ENCODE results near the gene KCNN2. TPM values are rescaled to one million over a fixed set of nuclear protein-coding genes. Genes with fewer than 3 reads are reported as not detected.

The KCNN2 gene
- total RNA-seq, 2 donors from 2014 or later, result not detected

DNA sequence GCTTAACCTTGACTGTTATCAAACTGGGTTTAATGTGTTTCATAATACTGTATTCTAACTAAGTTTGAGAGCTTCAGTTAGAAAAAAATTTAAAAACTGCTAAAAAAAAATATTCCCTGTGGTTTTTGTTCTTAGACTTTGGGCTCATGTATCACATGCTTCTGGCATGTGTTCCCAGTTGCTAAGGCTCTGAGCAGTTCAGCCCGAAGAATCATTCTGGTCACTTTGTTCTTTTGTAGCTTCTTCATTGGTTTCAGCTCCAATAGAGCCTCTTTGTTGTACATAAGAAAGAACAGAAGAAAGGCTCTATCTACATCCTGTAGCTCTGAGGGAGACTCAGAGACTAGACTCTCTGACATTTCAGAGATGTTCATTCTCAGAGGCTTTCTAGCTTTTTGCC is 25.6 kb downstream of the KCNN2 start:
- Histone ChIP-seq H3K36me3 (no peaks in the 10 kb centered on the region), H3K9me3 (no peaks in the 10 kb centered on the region), H3K27ac (no peak overlapping the region), H3K27me3 (replicated peaks; ENCODE audit: insufficient read depth) (no peaks in the 10 kb centered on the region), H3K4me1 (ENCODE audit: control insufficient read depth in 1 of 2, low read depth in 2 of 2) (no peaks in the 10 kb centered on the region), H3K4me3 (no peak overlapping the region)
- TF ChIP-seq, protein P1, sequence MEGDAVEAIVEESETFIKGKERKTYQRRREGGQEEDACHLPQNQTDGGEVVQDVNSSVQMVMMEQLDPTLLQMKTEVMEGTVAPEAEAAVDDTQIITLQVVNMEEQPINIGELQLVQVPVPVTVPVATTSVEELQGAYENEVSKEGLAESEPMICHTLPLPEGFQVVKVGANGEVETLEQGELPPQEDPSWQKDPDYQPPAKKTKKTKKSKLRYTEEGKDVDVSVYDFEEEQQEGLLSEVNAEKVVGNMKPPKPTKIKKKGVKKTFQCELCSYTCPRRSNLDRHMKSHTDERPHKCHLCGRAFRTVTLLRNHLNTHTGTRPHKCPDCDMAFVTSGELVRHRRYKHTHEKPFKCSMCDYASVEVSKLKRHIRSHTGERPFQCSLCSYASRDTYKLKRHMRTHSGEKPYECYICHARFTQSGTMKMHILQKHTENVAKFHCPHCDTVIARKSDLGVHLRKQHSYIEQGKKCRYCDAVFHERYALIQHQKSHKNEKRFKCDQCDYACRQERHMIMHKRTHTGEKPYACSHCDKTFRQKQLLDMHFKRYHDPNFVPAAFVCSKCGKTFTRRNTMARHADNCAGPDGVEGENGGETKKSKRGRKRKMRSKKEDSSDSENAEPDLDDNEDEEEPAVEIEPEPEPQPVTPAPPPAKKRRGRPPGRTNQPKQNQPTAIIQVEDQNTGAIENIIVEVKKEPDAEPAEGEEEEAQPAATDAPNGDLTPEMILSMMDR (IDR thresholded peaks at IDR 0.05), result no peak
- ATAC-seq (ENCODE audit: insufficient number of reproducible peaks, low FRiP score, low read depth) (no peak), DNase-seq (ENCODE audit: low spot score) (no peak)

DNA sequence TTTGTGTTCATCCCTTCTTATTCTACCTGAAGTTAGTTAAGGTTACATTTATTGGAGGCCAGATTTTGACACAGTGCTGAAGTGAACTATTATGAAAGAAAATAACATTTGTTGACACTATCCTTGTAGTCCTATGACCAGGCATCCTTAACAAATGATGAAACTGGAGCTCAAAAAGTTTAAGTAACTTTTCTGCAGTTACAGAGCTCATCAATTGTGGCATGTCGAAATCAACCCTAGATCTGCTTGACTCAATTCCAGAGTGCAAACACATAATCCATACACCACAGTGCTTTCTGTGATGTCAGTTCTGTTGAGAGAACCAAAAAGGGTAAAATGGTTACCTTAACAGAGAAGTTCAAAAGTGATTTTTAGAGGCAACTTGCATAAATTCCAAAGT is 28.6 kb downstream of the KCNN2 start:
- Histone ChIP-seq H3K9me3 (no peaks in the 10 kb centered on the region), H3K4me3 (no peak overlapping the region), H3K36me3 (no peaks in the 10 kb centered on the region), H3K27me3 (replicated peaks; ENCODE audit: insufficient read depth) (no peaks in the 10 kb centered on the region), H3K27ac (no peak overlapping the region), H3K4me1 (ENCODE audit: control insufficient read depth in 1 of 2, low read depth in 2 of 2) (no peaks in the 10 kb centered on the region)
- no peak for ATAC-seq (ENCODE audit: insufficient number of reproducible peaks, low FRiP score, low read depth)
- no peak for DNase-seq (ENCODE audit: low spot score)
- TF ChIP-seq, protein P1 (IDR thresholded peaks at IDR 0.05), result no peak

DNA sequence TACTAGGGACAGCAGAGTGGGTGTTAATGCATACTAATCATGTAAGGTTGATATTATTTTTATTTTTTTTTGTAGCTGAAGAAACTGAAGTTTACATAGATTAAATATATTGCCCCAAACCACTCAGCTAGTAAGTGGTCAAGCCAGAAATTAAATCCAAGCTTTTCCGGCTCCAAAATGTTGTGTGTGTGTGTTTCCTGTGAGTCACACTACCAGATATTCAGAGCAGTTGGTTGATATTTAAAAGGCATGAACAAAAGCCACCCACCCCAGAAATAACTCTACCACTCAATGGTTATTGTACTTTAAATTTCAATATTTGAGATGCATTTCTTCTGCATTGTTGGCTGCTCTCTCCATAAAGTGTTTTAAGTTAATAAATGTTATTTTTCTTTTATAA is 29.5 kb downstream of the KCNN2 start:
- no peak overlapping the region for H3K4me3 ChIP-seq
- DNase-seq (ENCODE audit: low spot score) (no peak), ATAC-seq (ENCODE audit: insufficient number of reproducible peaks, low FRiP score, low read depth) (no peak)
- H3K36me3 ChIP-seq, result no peaks in the 10 kb centered on the region
- no peak overlapping the region for H3K27ac ChIP-seq
- H3K9me3 ChIP-seq, result no peaks in the 10 kb centered on the region
- TF ChIP-seq, protein P1 (IDR thresholded peaks at IDR 0.05), result no peak
- H3K4me1 ChIP-seq (ENCODE audit: control insufficient read depth in 1 of 2, low read depth in 2 of 2), result no peaks in the 10 kb centered on the region
- no peaks in the 10 kb centered on the region for H3K27me3 ChIP-seq (replicated peaks; ENCODE audit: insufficient read depth)

DNA sequence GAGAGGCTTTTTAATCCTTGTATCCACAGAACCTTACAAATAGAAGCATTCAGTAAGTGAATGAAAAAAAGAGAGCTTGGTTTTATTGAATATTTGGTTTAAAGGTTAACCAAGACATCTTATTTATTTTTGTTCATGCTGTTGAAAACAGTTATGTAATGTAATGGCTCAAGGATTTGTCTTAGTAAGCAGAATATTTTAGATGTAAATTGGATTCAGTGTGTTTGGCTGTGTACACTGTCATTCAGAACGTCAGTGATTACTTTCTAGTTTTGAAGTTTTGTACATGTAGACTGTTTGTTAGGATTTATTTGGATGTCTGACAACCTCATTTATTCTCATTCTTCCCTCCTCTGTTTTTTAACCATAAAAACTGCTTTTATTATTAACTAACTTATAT is 31.3 kb downstream of the KCNN2 start:
- no peak overlapping the region for H3K4me3 ChIP-seq
- no peaks in the 10 kb centered on the region for H3K27me3 ChIP-seq (replicated peaks; ENCODE audit: insufficient read depth)
- no peaks in the 10 kb centered on the region for H3K4me1 ChIP-seq (ENCODE audit: control insufficient read depth in 1 of 2, low read depth in 2 of 2)
- ATAC-seq (ENCODE audit: insufficient number of reproducible peaks, low FRiP score, low read depth) (no peak), DNase-seq (ENCODE audit: low spot score) (no peak)
- TF ChIP-seq, protein P1 (IDR thresholded peaks at IDR 0.05), result no peak
- H3K9me3 ChIP-seq, result no peaks in the 10 kb centered on the region
- no peak overlapping the region for H3K27ac ChIP-seq
- H3K36me3 ChIP-seq, result no peaks in the 10 kb centered on the region

DNA sequence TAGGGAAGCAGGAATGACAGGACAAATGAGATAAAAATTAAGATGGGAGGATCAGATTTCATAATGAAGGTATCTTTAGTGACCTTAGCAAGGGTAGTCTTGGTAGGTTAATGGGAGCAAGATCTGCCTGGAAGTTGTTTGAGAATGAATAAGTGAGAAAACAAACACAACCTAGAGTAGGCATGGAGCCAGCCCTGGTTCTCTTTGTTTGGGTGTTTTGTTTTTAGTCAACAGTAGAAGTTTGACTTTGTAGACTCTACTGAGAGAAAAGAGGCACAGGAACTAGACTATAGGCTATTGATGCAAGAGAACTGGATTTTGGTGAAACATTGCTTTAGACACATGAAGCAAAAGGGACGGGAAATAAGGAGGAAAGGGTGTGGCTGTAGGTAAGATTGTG is 40.3 kb downstream of the KCNN2 start:
- no peak for DNase-seq (ENCODE audit: low spot score)
- Histone ChIP-seq H3K4me1 (ENCODE audit: control insufficient read depth in 1 of 2, low read depth in 2 of 2) (no peaks in the 10 kb centered on the region), H3K4me3 (no peak overlapping the region), H3K36me3 (no peaks in the 10 kb centered on the region), H3K9me3 (no peaks in the 10 kb centered on the region), H3K27ac (no peak overlapping the region), H3K27me3 (replicated peaks; ENCODE audit: insufficient read depth) (no peaks in the 10 kb centered on the region)
- ATAC-seq (ENCODE audit: insufficient number of reproducible peaks, low FRiP score, low read depth), result no peak
- TF ChIP-seq, protein P1 (IDR thresholded peaks at IDR 0.05), result no peak

Measured in thoracic aorta (tissue), 2 donors.